ENCODE results near the gene TEFM. TPM values are rescaled to one million over a fixed set of nuclear protein-coding genes. Genes with fewer than 3 reads are reported as not detected.

The TEFM gene
- total and polyA plus RNA-seq, 2 donors (not counting 3 experiments of a cell fraction or from before 2014, with no cell fraction given) = 4.8 to 12.7 TPM

- DNase-seq (ENCODE audit: low read depth, low spot score) (no peak), FAIRE-seq (peak; percentile 28)
- intact Hi-C loops (cut with micrococcal nuclease) = no loop called here
- Histone ChIP-seq H3K9ac (replicated peaks; ENCODE audit: extremely low read depth, insufficient read depth, low read length) (no peak overlapping the region), H3K36me3 (ENCODE audit: control insufficient read depth in 2 of 2, extremely low read depth in 1 of 2, insufficient read depth in 2 of 2, low read length in 2 of 2) (no peaks in the 10 kb centered on the region), H4K20me1 (replicated peaks; ENCODE audit: control insufficient read depth, extremely low read depth, insufficient read depth, low read length) (no peaks in the 10 kb centered on the region), H3K4me1 (ENCODE audit: control insufficient read depth, extremely low read depth, insufficient read depth, low read length) (peaks cover 19% of the 10 kb centered on the region), H3K27ac (ENCODE audit: insufficient read depth, low read depth, low read length) (peak overlapping the region; percentile 19), H2AFZ (ENCODE audit: low read depth, low read length) (peak overlapping the region; percentile 63), H3K27me3 (ENCODE audit: control insufficient read depth in 2 of 2, insufficient read depth in 2 of 2, low read length in 2 of 2) (peaks cover 10 to 20% of the 10 kb centered on the region in 2 experiments), H3K79me2 (ENCODE audit: control insufficient read depth, insufficient read depth, low read length) (no peaks in the 10 kb centered on the region), H3K4me2 (ENCODE audit: insufficient read depth, low read length) (no peak overlapping the region), H3K9me3 (replicated peaks; ENCODE audit: control insufficient read depth, insufficient read depth, low read length) (no peaks in the 10 kb centered on the region), H3K9me1 (replicated peaks; ENCODE audit: control insufficient read depth, extremely low read depth, insufficient read depth, low read length) (no peaks in the 10 kb centered on the region), H3K4me3 (replicated peaks in 1 of 3; ENCODE audit: insufficient read depth in 1 of 3, low read depth in 1 of 3, low read length in 3 of 3) (no peak overlapping the region)
- TF ChIP-seq GATA2 (IDR thresholded peaks at IDR 0.05; ENCODE audit: insufficient read depth, insufficient read length, low read depth, low read length) (no peak), MAX (IDR thresholded peaks at IDR 0.05; ENCODE audit: insufficient read depth, insufficient read length) (no peak), FOS (IDR thresholded peaks at IDR 0.05; ENCODE audit: borderline replicate concordance, insufficient read depth, low read length) (no peak), EZH2 (IDR thresholded peaks at IDR 0.05; ENCODE audit: borderline replicate concordance, low read depth, low read length, severe bottlenecking) (no peak), MYC (IDR thresholded peaks at IDR 0.05; ENCODE audit: low read depth, low read length) (no peak), POLR2A (IDR thresholded peaks at IDR 0.05; ENCODE audit: low read depth, low read length) (no peak), CTCF (IDR thresholded peaks at IDR 0.05; ENCODE audit: extremely low read depth in 1 of 2, insufficient read depth in 1 of 2, low read depth in 1 of 2, low read length in 2 of 2) (no peak), POLR2AphosphoS5 (IDR thresholded peaks at IDR 0.05; ENCODE audit: insufficient read depth, low read depth, low read length) (no peak), JUN (IDR thresholded peaks at IDR 0.05; ENCODE audit: borderline replicate concordance, insufficient read depth, insufficient read length, low read depth) (no peak)
- BruUV-seq (replicated peaks) = no TSS peak
- POLR2A ChIA-PET = no interaction called here
- dilution Hi-C loops (cut with MboI; ENCODE audit: extremely low pct_ligation_motif_present, low sequenced_read_pairs) = no loop called here
- CTCF ChIA-PET = interaction anchor here (0.9 kb wide), 1 partner anchor 48 kb away, joined by 3 read pairs; no protein-coding TSS in a partner anchor
Observed at GRCh38 chr17:30920683-30921543, 14.9 kb upstream of the TEFM start.

Data from endothelial cell of umbilical vein (primary cell).